ENCODE results near the gene LDLR. TPM values are rescaled to one million over a fixed set of nuclear protein-coding genes. Genes with fewer than 3 reads are reported as not detected.

Gene LDLR
- total RNA-seq, 1 donor from 2014 or later: 153 TPM

DNA sequence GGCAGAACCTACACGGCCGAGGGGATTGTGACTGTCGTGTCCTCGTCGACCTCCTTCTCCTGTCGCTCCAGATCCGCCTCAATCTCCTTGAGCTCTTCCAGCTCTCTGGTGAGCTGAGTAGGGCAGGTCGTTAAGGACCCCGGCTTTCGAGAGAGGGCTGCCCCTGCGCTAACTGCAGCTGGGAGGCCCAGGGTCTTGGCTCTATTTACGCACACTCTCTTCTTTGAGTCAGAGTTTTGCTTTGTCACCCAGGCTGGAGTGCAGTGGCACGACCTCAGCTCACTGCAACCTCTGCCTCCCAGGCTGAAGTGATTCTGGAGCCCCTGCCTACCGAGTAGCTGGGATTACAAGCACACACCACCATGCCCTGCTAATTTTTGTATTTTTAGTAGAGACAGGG lies 58.7 kb downstream of the LDLR start:
- H3K27ac Mint-ChIP-seq (ENCODE audit: unreplicated experiment): no peak overlapping the region
- Histone ChIP-seq H4K20me1 (ENCODE audit: insufficient read depth, low read length) (no peaks in the 10 kb centered on the region), H3K9ac (ENCODE audit: low read length) (no peak overlapping the region), H3K36me3 (ENCODE audit: insufficient read depth, low read length) (no peaks in the 10 kb centered on the region), H2AFZ (ENCODE audit: low read depth, low read length) (no peak overlapping the region), H3K4me1 (ENCODE audit: insufficient read depth, low read length) (peaks cover 14% of the 10 kb centered on the region), H3K27ac (ENCODE audit: low read depth, low read length) (no peak overlapping the region), H3K79me2 (ENCODE audit: insufficient read depth, low read length) (peaks cover 20% of the 10 kb centered on the region), H3K9me3 (ENCODE audit: insufficient read depth, low read depth, low read length) (no peaks in the 10 kb centered on the region), H3K4me2 (ENCODE audit: low read length) (no peak overlapping the region), H3K27me3 (ENCODE audit: insufficient read depth, low read length) (no peaks in the 10 kb centered on the region), H3K4me3 (ENCODE audit: insufficient read depth, low read depth, low read length) (no peak overlapping the region)
- TF ChIP-seq, protein P1, sequence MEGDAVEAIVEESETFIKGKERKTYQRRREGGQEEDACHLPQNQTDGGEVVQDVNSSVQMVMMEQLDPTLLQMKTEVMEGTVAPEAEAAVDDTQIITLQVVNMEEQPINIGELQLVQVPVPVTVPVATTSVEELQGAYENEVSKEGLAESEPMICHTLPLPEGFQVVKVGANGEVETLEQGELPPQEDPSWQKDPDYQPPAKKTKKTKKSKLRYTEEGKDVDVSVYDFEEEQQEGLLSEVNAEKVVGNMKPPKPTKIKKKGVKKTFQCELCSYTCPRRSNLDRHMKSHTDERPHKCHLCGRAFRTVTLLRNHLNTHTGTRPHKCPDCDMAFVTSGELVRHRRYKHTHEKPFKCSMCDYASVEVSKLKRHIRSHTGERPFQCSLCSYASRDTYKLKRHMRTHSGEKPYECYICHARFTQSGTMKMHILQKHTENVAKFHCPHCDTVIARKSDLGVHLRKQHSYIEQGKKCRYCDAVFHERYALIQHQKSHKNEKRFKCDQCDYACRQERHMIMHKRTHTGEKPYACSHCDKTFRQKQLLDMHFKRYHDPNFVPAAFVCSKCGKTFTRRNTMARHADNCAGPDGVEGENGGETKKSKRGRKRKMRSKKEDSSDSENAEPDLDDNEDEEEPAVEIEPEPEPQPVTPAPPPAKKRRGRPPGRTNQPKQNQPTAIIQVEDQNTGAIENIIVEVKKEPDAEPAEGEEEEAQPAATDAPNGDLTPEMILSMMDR (IDR thresholded peaks at IDR 0.05; ENCODE audit: insufficient read depth, low read depth, low read length): no peak
- no peak for TF ChIP-seq EZH2 (IDR thresholded peaks at IDR 0.05; ENCODE audit: insufficient read depth, low read length)
- DNase-seq (ENCODE audit: low read depth) (no peak), FAIRE-seq (no peak)
- H3K4me3 Mint-ChIP-seq (ENCODE audit: unreplicated experiment): no peak overlapping the region
- H3K9me3 Mint-ChIP-seq (ENCODE audit: unreplicated experiment): no peaks in the 10 kb centered on the region
- H3K4me1 Mint-ChIP-seq (ENCODE audit: low read depth, unreplicated experiment): peaks cover 14% of the 10 kb centered on the region
- no peaks in the 10 kb centered on the region for H3K27me3 Mint-ChIP-seq (ENCODE audit: low read depth, unreplicated experiment)
- peaks cover 2% of the 10 kb centered on the region for H3K36me3 Mint-ChIP-seq (ENCODE audit: low read depth, unreplicated experiment)

DNA sequence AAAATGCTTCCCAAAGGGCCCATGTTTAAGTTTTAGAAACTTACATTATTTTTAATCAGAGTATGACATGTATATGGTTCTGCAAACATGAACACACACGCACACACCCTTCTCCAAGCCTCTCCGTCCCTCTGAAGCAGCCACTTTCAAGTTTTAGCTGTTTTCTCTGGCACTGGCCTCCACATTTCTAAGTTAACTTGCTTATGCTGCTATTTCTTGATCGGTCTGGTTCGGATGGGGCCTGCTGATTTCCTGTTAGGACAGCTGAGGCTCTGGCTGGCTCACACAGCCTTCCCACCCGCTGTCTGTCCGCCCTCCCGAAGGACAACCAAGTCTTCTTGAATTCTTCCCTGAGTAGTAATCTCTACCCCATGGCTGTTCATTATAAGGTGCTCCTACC lies 61.9 kb downstream of the LDLR start:
- no peaks in the 10 kb centered on the region for H3K36me3 ChIP-seq (ENCODE audit: insufficient read depth, low read length)
- Mint-ChIP-seq H3K27ac (ENCODE audit: unreplicated experiment) (no peak overlapping the region), H3K36me3 (ENCODE audit: low read depth, unreplicated experiment) (no peaks in the 10 kb centered on the region), H3K4me3 (ENCODE audit: unreplicated experiment) (no peak overlapping the region), H3K9me3 (ENCODE audit: unreplicated experiment) (no peaks in the 10 kb centered on the region), H3K27me3 (ENCODE audit: low read depth, unreplicated experiment) (no peaks in the 10 kb centered on the region), H3K4me1 (ENCODE audit: low read depth, unreplicated experiment) (peaks cover 10% of the 10 kb centered on the region)
- FAIRE-seq: no peak
- peaks cover 43% of the 10 kb centered on the region for H3K79me2 ChIP-seq (ENCODE audit: insufficient read depth, low read length)
- no peak for DNase-seq (ENCODE audit: low read depth)
- no peak overlapping the region for H3K9ac ChIP-seq (ENCODE audit: low read length)
- H3K27ac ChIP-seq (ENCODE audit: low read depth, low read length): no peak overlapping the region
- peaks cover 7% of the 10 kb centered on the region for H3K4me1 ChIP-seq (ENCODE audit: insufficient read depth, low read length)
- TF ChIP-seq EZH2 (IDR thresholded peaks at IDR 0.05; ENCODE audit: insufficient read depth, low read length): no peak
- TF ChIP-seq, protein P1 (IDR thresholded peaks at IDR 0.05; ENCODE audit: insufficient read depth, low read depth, low read length): no peak
- no peak overlapping the region for H3K4me2 ChIP-seq (ENCODE audit: low read length)
- H3K9me3 ChIP-seq (ENCODE audit: insufficient read depth, low read depth, low read length): no peaks in the 10 kb centered on the region
- H4K20me1 ChIP-seq (ENCODE audit: insufficient read depth, low read length): no peaks in the 10 kb centered on the region
- no peak overlapping the region for H2AFZ ChIP-seq (ENCODE audit: low read depth, low read length)
- no peaks in the 10 kb centered on the region for H3K27me3 ChIP-seq (ENCODE audit: insufficient read depth, low read length)
- no peak overlapping the region for H3K4me3 ChIP-seq (ENCODE audit: insufficient read depth, low read depth, low read length)

DNA sequence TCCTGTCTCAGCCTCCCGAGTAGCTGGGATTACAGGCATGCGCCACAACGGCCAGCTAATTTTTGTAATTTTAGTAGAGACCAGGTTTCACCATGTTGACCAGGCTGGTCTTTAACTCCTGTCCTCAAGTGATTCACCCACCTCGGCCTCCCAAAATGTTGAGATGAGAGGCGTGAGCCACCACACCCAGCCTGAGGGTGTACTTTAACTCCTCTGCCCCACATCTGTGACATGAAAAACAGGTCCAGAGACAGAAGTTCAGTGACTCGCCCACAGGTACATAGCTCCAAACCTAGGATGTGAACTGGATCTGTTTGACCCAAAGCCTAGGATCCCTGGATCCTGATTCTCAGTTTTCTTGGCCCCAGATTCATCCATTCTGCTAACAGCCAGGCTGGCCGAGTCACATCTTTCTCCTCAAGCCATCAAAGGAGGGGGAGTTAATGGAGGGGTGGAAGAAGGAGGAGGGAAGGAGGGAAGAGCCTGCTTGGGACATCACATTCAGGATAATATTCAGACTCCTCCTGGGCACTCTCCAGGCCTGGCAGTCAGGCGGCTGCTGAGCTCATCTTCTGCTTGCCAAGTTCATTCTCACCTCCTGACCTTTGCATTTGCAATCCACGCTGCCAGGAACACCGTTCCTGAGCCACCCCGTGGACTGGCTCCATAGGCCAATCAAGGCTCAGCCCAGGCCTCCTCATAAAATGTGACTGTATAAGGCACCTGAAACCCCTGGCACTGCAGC lies 63.2 kb downstream of the LDLR start:
- no peaks in the 10 kb centered on the region for H4K20me1 ChIP-seq (ENCODE audit: insufficient read depth, low read length)
- H3K27me3 ChIP-seq (ENCODE audit: insufficient read depth, low read length): no peaks in the 10 kb centered on the region
- H3K4me2 ChIP-seq (ENCODE audit: low read length): peak overlapping the region; percentile 37
- H3K4me3 Mint-ChIP-seq (ENCODE audit: unreplicated experiment): peak overlapping the region; percentile 40
- TF ChIP-seq EZH2 (IDR thresholded peaks at IDR 0.05; ENCODE audit: insufficient read depth, low read length): no peak
- TF ChIP-seq, protein P1 (IDR thresholded peaks at IDR 0.05; ENCODE audit: insufficient read depth, low read depth, low read length): no peak
- H3K27ac Mint-ChIP-seq (ENCODE audit: unreplicated experiment): peak overlapping the region; percentile 58
- no peaks in the 10 kb centered on the region for H3K36me3 Mint-ChIP-seq (ENCODE audit: low read depth, unreplicated experiment)
- H3K9me3 ChIP-seq (ENCODE audit: insufficient read depth, low read depth, low read length): no peaks in the 10 kb centered on the region
- H3K27ac ChIP-seq (ENCODE audit: low read depth, low read length): no peak overlapping the region
- H3K9me3 Mint-ChIP-seq (ENCODE audit: unreplicated experiment): no peaks in the 10 kb centered on the region
- DNase-seq (ENCODE audit: low read depth) (peak; percentile 52), FAIRE-seq (no peak)
- peaks cover 10% of the 10 kb centered on the region for H3K4me1 Mint-ChIP-seq (ENCODE audit: low read depth, unreplicated experiment)
- no peaks in the 10 kb centered on the region for H3K36me3 ChIP-seq (ENCODE audit: insufficient read depth, low read length)
- peaks cover 43% of the 10 kb centered on the region for H3K79me2 ChIP-seq (ENCODE audit: insufficient read depth, low read length)
- peaks cover 7% of the 10 kb centered on the region for H3K4me1 ChIP-seq (ENCODE audit: insufficient read depth, low read length)
- H2AFZ ChIP-seq (ENCODE audit: low read depth, low read length): peak overlapping the region; percentile 64
- no peak overlapping the region for H3K4me3 ChIP-seq (ENCODE audit: insufficient read depth, low read depth, low read length)
- H3K27me3 Mint-ChIP-seq (ENCODE audit: low read depth, unreplicated experiment): no peaks in the 10 kb centered on the region
- H3K9ac ChIP-seq (ENCODE audit: low read length): peak overlapping the region; percentile 33

All from astrocyte (in vitro differentiated cells and primary cell).